NCI-H460 (cell line): Measurements from ENCODE around the gene RANBP10. TPM values are rescaled to one million over a fixed set of nuclear protein-coding genes. Genes with fewer than 3 reads are reported as not detected.
"Not testable (repeated sequence)": the region's sequence is repeated elsewhere in the genome, so short reads cannot be mapped to it uniquely, and the experiment has no call there.

Experiments used
- DNase-seq: peaks from one replicate; pipeline ENCODE4 v3.0.0-alpha.2; 2016; ENCODE audit warnings: low read depth; ENCODE audit errors: extremely low read depth
- polyA plus RNA-seq: library from polyadenylated mRNA; depleted of rRNA; stranded (reverse); fragments of >200 nt; gene quantifications from 2 replicates; pipeline ENCODE4 v1.2.3, GENCODE V29; 2014; cell fraction: nucleus; rRNA removed
- total RNA-seq: library from RNA; depleted of rRNA; stranded (reverse); fragments of >200 nt; shearing (Covaris generic); gene quantifications from 2 replicates; pipeline ENCODE4 v1.2.3, GENCODE V29; 2014; rRNA removed

Gene RANBP10
- 6.8 and 8.2 TPM in 2 replicates for total RNA-seq
- polyA plus RNA-seq: 10.1 and 10.7 TPM in 2 replicates

DNA sequence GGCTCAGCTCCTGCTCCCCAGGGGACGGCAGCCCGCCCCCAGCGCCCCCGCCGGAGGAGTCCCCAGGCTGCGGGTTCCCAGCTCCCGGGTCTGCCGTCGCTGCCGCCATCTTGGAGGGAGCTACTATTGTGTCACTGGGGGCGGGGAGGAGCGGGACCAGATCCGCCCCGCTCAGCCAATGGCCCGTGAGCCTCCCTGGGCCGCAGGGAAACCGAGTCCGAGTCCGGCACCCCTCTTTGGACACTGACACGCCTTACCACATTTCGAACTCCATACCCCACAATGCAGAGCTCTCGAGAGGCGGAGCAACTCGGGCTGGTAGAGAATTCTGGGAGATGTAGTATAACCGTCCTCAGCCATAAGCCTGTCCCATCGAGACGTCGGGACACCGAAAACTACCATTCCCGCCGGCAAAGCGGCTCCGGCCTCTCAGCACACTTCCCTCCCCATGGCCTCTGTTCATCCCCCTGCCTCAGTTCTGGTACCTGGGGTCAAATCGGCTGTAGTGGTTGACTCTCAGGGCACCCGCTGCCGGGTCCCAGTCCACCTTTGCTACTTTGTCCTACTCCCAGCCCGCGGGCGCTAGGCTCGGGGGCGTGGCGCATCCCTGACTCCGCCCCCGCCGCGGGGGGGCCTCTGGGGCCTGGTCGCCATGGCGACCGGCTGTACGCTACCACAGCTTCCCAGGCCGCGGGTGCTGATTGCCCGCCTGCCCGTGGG is at the start of gene RANBP10, which contains the start of gene TSNAXIP1:
TSS of gene RANBP10 (minus strand) at position 133 of the 720 bp plus-strand sequence. CDS start at position 109, 24 bp downstream.
TSS of gene TSNAXIP1 (plus strand) at position 462 of the 720 bp plus-strand sequence. CDS start 261 bp downstream, outside the sequence.
- DNase-seq: peak; percentile 100

DNA sequence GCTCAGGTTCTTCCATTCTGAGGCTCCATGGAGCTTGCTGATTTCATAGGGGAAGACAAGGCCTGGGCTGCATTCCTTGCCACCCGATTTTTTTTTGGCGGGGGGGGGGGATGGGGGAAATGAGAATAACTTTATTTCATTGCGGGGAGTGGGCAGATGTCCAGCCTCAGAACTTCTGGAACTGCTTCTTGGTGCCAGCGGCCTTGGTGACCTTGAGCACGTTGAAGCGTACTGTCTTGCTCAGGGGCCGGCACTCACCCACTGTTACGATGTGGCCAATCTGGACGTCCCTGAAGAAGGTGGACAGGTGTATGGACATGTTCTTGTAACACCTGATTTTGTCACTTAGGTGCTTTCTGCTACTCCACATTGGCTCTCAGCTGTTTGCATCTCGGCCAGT is 49.4 kb upstream of the RANBP10 start:
- DNase-seq: no peak

DNA sequence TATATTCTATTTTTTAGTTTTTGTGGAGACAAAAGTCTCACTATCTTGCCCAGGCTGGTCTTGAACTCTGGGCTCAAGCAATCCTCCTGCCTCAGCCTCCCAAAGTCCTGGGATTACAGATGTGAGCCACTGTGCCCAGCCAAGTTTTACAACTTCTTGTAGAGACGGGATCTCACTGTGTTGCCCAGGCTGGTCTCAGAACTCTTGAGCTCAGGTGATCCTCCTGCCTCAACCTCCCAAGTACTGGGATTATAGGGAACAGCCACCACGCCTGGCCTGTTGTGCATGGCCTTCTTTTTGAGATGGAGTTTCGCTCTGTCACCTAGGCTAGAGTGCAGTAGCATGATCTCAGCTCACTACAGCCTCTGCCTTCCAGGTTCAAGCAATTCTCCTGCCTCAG is 47.3 kb upstream of the RANBP10 start:
- DNase-seq: no peak

DNA sequence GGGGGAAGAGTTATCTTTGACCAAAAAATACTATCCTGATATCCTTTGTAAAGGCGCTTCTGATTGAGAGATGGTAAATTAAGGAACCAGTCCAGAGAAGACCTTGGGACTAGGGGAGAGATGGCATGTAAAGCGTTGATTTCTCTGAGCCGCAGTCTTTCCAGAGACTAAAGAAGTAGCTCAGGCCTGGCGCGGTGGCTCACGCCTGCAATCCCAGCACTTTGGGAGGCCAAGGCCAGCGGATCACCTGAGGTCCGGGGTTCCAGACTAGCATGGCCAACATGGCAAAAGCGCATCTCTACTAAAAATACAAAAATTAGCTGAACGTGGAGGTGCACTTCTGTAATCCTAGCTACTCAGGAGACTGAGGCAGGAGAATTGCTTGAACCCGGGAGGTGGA is 41.8 kb upstream of the RANBP10 start:
- DNase-seq: no peak

DNA sequence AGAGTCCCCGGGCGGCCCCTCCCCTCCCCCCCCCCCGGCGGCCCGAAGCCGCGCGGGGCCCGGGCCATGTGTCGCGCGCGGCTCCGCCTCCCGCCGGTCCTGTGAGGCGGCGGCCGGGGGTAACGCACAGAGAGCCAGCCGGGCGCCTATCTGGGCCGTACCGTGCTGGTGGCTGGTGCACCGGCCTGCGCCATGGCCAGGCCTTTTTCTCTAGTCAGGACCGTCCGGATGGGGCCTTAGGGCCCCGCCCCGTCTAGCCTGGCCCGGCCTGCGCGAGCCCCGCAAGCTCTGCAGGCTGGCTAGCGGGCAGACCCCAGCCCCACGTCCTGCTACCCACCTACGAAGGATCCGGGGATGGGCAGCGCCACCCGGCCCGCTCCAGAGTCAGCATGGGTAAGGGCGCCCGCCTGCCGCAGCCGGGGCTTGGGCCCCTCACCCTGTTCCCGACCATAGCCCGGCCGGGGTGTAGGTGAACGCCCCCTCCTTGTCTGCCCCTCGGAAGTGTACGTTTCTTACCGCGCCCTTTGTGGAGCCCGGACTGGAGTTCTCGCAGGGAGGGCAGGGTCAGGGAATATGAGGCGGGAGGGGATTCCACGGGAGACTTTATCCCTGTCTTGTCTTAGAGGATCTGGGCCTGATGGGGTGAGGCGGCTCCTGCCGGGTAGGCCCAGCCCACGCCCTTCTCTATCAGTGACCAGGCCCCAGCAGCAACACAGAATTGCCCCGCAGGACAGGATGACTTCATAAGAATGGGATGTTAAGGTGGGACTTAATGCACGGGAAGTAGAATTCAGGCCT is 40.9 kb upstream of the RANBP10 start, which contains the start of gene CENPT:
TSS of gene CENPT (minus strand) at position 630 of the 798 bp plus-strand sequence. CDS start 13,834 bp downstream, outside the sequence.
- DNase-seq: no peak

DNA sequence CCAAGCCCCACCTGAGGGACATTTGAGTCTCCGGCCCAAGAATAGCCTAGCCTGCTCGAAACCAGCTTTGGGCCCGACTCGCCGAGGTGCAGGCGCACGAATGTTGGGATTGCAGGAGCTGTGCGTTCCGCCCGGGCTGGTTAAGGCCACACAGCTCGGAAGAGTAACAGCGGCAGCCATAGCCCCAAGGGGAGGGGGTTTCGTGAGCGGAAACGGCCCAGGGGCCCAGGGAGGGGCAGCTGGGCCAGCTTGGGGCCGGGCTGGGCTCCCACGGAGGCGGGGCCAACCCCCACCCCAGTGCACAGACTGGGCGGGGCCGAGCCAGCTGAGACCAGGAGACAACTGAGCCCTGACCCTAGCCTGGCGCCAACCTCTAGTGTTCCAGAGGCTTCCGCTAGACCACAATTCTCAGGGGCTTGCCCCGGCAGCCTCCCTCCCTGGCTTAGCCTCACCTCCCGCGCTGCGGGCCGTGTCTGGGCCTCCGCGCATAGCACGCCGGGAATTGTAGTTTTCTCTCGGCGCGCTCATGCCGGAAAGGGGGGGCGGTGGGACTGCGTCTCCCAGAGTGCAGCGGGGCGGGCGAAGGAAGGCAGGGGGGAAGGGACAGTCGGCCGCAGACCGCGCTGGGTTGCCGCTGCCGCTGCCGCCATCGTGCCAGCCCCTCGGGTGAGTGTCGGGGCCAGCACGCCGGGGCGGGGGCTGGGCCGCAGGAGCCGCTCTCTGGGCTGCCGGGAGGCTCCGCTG is 40.1 kb upstream of the RANBP10 start, which contains the start of gene NUTF2:
TSS of gene NUTF2 (plus strand) at position 614 of the 744 bp plus-strand sequence. CDS start 18,198 bp downstream, outside the sequence.
- DNase-seq: peak; percentile 95

DNA sequence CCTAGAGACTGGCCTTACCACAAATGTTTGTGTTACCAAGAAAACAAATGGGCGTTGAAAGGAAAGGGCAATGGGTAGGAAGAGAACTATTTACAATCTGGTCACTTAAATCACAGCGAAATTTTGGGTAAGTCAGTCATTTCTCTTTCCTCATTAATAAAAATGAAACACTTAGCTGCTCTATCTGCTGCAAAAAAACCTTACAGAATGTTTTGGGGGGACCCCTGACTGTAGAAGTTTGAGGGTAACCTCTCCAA is 39.6 kb upstream of the RANBP10 start:
- DNase-seq: no peak

DNA sequence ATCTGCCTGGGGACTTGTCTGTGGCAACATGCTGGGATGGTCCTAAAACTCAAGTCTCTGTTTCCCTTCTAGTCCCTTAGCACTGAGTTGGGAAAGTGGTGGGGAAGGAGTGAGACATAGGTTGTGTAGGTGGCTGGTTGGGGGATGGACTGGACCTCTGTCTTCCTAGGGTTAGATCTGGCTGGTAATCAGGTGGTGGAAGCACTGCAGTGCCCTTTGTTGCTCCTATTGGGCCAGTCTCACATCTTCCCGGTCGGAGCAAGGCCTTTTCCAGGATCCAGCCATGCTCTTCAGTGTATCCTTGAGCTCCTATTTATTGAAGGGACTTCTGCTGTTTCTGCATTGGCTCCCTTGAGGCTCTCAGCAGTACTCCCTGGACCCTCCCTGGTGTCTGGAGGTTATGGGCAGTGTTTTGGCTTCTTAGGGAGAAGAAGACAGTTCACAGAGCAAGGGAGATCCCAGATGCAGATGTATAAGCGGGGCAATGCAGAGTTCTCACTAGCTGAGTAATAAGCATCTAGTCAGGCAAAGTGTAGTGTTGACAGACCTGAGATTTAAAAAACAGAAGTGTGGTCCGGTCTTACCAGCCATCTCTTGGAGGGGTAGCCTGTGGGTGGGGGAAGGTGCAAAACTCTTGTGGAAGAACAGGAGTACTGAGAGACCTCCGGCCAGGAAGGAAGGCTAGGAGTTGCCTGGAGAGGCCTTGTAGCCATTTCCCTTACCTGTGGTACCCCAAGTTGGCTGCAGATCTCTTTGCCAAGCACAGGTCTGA is 39.1 kb upstream of the RANBP10 start:
- no peak for DNase-seq

DNA sequence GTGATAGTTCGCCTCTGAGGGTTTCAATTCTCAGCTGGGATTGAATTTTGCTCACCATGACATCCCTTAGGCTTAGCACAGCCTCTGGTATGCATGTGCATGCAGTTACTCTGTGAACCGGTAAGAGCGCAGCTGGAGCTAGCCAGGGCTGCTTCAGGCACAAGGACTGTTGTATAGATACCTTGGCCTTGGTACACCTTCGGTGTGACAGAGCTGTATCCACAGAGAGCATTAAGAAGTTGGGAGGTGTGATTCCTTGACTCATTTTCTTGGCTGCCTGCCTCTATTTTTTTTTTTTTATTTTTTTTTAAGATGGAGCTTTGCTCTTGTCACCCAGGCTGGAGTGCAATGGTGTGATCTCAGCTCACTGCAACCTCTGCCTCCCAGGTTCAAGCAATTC is 38.1 kb upstream of the RANBP10 start:
- no peak for DNase-seq

DNA sequence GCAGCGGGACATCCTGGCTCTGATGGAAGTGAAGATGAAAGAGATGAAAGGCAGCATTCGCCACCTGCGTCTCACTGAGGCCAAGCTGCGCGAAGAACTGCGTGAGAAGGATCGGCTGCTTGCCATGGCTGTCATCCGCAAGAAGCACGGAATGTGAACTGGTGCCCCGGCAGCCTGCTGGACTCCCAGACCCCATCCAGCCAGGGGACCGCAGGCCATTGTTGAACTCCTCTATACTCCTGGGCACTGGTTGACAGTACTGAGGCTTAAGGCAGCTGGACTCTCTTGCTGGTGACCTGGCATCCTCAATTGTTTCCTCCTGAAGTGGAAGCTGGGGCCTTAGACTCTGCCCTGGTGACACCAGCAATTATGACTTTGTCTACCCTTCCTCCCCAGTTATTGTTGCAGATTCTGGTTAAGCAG is 37.0 kb upstream of the RANBP10 start:
- no peak for DNase-seq

DNA sequence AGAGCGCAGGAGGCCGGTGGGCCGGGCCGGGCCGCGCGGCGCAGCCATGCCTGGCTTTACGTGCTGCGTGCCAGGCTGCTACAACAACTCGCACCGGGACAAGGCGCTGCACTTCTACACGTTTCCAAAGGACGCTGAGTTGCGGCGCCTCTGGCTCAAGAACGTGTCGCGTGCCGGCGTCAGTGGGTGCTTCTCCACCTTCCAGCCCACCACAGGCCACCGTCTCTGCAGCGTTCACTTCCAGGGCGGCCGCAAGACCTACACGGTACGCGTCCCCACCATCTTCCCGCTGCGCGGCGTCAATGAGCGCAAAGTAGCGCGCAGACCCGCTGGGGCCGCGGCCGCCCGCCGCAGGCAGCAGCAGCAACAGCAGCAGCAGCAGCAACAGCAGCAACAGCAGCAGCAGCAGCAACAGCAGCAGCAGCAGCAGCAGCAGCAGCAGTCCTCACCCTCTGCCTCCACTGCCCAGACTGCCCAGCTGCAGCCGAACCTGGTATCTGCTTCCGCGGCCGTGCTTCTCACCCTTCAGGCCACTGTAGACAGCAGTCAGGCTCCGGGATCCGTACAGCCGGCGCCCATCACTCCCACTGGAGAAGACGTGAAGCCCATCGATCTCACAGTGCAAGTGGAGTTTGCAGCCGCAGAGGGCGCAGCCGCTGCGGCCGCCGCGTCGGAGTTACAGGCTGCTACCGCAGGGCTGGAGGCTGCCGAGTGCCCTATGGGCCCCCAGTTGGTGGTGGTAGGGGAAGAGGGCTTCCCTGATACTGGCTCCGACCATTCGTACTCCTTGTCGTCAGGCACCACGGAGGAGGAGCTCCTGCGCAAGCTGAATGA is 36.4 kb upstream of the RANBP10 start:
- no peak for DNase-seq

DNA sequence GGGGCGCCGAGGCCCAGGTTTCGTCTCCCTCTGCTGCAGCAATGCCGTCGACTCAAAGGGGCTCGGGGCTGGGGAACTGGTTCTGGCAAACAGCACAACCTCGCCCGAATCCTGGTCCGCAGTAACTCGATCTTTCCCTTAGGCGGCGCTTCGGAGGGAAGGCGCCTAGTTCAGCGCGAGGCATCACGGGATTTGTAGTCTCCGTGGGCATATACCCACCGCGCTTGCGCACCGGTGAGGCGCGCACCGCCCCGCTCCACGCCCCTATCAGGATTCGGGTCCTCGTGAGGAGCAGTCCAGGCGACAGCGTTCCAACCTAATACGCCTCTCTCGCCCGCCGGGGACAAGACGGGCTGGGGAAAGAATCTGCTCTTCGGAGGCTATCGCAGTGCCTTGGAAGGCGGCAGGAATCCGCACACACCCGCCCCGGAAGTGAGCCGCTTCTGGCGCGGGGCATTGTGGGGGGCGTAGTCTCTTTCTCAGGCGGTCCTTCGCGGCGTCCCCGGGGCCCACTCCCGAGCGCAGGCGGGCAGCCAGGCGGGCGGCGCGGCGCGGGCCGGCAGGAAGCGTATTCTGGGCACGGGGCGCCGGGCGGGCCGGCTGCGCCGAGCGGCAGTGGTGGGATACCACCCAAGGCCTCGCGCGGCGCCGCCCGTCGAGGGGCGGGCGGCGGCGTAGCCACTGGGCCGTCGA is 35.6 kb upstream of the RANBP10 start, which contains the start of gene THAP11:
TSS of gene THAP11 (plus strand) at position 505 of the 693 bp plus-strand sequence. CDS start 235 bp downstream, outside the sequence.
- peak; percentile 99 for DNase-seq

DNA sequence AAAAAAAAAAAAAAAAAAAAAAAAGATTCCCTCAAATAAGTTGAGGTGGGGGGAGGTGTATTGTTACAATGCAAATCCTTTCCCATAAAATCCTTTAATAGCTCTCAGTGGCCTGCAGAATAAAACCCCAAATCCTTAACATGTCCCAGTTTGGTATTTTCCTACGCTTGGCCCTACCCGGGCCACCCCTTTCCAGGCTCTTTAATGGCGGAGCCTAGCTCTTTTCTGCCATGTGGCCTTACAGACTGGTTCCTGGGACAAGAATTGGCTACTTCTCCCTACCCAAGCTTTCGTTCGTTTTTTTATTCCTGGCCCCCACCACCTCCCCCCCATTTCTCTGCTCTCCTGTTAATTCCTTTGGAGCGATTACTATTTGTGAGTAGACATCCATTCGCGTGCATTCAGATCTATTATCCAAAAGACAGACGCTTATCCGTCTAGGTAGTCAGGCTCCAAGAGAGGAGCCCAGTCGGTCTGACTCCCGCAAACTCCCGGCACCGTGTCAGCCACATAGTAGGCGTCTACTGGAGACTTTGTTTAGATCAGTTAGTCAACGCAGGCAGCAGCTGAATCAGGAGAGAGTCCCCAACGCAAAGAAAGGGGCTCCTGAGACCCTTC is 34.9 kb upstream of the RANBP10 start:
- DNase-seq: no peak

DNA sequence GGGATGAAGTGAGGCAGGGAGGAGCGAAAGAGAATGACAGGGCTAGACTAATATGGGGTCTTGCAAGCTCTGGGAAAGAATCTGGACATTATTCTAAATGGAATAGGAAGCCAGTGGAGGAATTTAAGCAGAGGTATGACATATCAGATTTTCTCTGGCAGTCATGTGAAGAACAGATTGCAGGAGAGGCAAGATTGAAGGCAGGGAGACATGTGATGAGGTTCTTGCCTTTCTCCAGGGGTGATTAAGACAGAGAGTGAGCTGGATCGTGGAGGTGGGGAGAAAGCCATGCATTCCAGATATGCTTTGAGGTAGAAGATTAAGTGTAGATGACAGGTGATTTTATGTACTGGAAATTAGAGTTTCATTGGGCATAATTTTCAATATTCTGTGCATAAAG is 31.5 kb upstream of the RANBP10 start:
- no peak for DNase-seq

DNA sequence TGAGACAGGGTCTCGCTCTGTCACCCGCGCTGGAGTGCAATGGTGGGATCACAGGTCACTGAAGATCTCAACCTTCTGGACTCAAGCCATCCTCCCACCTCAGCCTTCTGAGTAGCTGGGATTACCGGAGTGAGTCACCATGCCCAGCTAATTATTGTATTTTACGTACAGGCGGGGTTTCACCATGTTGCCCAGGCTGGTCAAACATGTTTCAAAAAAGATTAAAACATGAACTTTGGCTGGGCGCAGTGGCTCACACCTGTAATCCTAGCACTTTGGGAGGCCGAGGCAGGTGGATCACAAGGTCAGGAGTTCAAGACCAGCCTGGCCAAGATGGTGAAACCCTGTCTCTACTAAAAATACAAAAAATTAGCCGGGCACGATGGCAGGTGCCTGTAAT is 30.8 kb upstream of the RANBP10 start:
- DNase-seq: not testable (repeated sequence)

DNA sequence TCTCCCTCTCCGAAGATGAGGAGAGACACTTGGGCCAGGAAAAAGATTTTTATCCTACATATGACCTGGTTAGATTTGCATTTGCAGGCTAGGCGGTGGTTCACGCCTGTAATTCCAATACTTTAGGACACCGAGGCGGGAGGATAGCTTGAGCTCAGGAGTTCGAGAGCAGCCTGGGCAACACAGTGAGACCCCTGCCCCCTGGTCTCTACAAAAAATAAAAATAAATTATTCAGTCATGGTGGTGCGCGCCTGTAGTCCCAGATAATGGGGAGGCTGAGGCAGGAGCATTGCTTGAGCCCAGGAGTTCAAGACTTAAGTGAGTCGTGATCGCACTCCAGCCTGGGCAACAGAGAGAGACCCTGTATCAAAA is 27.9 kb upstream of the RANBP10 start:
- DNase-seq: no peak

DNA sequence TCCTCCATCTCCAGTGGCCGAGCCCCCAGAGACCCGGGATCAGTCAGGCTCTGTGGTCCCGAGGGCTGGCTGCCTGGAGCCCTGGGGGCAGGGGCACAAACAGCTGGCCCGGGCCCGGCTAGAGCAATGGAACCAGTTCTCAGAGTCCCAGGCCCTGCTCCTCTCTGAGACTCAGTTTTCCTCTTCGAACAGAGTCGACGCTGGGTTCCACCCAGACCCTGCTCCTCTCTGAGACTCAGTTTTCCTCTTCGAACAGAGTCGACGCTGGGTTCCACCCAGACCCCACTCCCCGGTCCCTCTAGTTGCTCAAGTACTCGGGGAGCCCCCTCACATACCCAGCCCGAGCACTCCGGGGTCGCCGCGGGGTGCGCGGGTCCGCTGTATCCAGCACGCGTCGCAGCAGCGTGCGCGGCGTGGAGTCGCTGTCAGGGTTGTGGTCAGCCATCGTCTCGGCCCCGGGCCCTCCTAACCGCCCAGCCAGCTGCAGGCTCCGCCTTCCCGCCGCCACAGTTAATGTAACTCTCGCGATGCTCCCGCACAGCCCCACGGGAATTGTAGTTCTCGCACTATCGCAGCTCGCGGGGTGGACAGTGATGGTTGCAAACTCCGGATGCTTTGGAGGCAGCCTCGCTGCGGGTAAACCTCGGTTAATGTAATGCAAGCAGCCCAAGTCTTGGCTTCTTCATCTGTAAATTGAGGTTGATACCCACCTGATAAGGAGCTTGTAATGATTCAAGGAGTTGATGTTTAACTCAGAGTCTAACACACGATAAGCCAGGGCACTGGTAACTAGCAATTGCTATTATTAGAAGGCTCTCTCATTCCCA is 27.3 kb upstream of the RANBP10 start:
- DNase-seq: peak; percentile 92
